H1 (cell line): ENCODE data around the gene ARV1. TPM values are rescaled to one million over a fixed set of nuclear protein-coding genes. Genes with fewer than 3 reads are reported as not detected.

ENCODE experiments used
- CTCF ChIA-PET: fragments of 300-600 bp; sonication (Branson Sonifier 250); formaldehyde crosslinking; loops from one replicate; lab custom pipeline; 2021; ENCODE audit not compliant: partially characterized antibody; lab: Charles Lee
- POLR2A ChIA-PET: fragments of 300-600 bp; sonication (Branson Sonifier 250); formaldehyde crosslinking; loops from one replicate; lab custom pipeline; 2021; ENCODE audit warnings: inconsistent platforms; ENCODE audit not compliant: partially characterized antibody; lab: Charles Lee
- DNase-seq, 2 experiments: peaks; one replicate each; pipeline versions ENCODE4 v3.0.0 to v3.0.0-alpha.2; 2010 to 2022; ENCODE audit warnings: low spot score in 2 of 2, low read depth in 1 of 2, mixed read lengths in 1 of 2
- FAIRE-seq: peaks from 2 replicates; lab custom pipeline; 2011; peaks lifted over from hg19 to GRCh38; lab: Jason Lieb, UNC
- H2AFZ ChIP-seq: 2 replicates; pipeline ENCODE4 v1.8.1; 2012; ENCODE audit warnings: low read length, inconsistent platforms
- H2AK5ac ChIP-seq: 2 replicates; pipeline ENCODE4 v1.6.1; 2013; ENCODE audit warnings: low read depth, low read length
- H2BK120ac ChIP-seq: replicated peaks from 2 replicates; pipeline ENCODE3; 2013; ENCODE audit warnings: low read depth, low read length, inconsistent platforms
- H2BK12ac ChIP-seq: 2 replicates; pipeline ENCODE4 v1.6.1; 2013; ENCODE audit warnings: low read depth, low read length
- H2BK15ac ChIP-seq: 2 replicates; pipeline ENCODE4 v1.6.1; 2013; ENCODE audit warnings: low read length
- H2BK20ac ChIP-seq: 2 replicates; pipeline ENCODE4 v1.6.1; 2013; ENCODE audit warnings: low read length
- H2BK5ac ChIP-seq: 2 replicates; pipeline ENCODE4 v1.6.1; 2013; ENCODE audit warnings: low read depth, low read length
- H3K14ac ChIP-seq: 2 replicates; pipeline ENCODE4 v1.6.1; 2013; ENCODE audit warnings: inconsistent platforms; ENCODE audit not compliant: insufficient read length
- H3K18ac ChIP-seq: 2 replicates; pipeline ENCODE4 v1.6.1; 2013; ENCODE audit warnings: low read length; ENCODE audit errors: extremely low read depth
- H3K23ac ChIP-seq: 2 replicates; pipeline ENCODE4 v1.6.1; 2013; ENCODE audit warnings: inconsistent platforms; ENCODE audit not compliant: insufficient read length
- H3K23me2 ChIP-seq: 2 replicates; pipeline ENCODE4 v1.6.1; 2013; ENCODE audit warnings: low read depth, low read length
- H3K27ac ChIP-seq: 2 replicates; pipeline ENCODE4 v1.6.1; 2011; ENCODE audit warnings: low read depth, low read length, inconsistent platforms
- H3K27me3 ChIP-seq, 4 experiments: replicated peaks in 1 of 4; 1 replicate in 1 of 4; 2 replicates in 3 of 4; pipeline versions ENCODE4 v1.6.1 to v1.8.1; 2011 to 2013; ENCODE audit warnings: low read length in 3 of 4, mild to moderate bottlenecking in 3 of 4, inconsistent platforms in 2 of 4, mixed read lengths in 2 of 4, moderate library complexity in 1 of 4; ENCODE audit not compliant: control insufficient read depth in 3 of 4, insufficient read depth in 3 of 4; ENCODE audit errors: extremely low read depth in 1 of 4
- H3K36me3 ChIP-seq, 4 experiments: 2 replicates each; pipeline versions ENCODE4 v1.6.1 to v1.8.1; 2011 to 2013; ENCODE audit warnings: mild to moderate bottlenecking in 4 of 4, low read length in 3 of 4, moderate library complexity in 2 of 4, control low read depth in 1 of 4, inconsistent platforms in 1 of 4; ENCODE audit not compliant: insufficient read depth in 4 of 4, control insufficient read depth in 2 of 4
- H3K4ac ChIP-seq: replicated peaks from 2 replicates; pipeline ENCODE3; 2013; ENCODE audit warnings: low read length, low read depth, mixed read lengths, inconsistent platforms; ENCODE audit not compliant: insufficient read length
- H3K4me1 ChIP-seq, 4 experiments: replicated peaks in 1 of 4; 1 replicate in 1 of 4; 2 replicates in 3 of 4; pipeline versions ENCODE4 v1.6.1 to v1.8.1; 2011 to 2013; ENCODE audit warnings: low read length in 3 of 4, inconsistent platforms in 2 of 4, mixed read lengths in 1 of 4; ENCODE audit not compliant: insufficient read depth in 4 of 4, control insufficient read depth in 3 of 4
- H3K4me2 ChIP-seq, 2 experiments: 2 replicates each; pipeline versions ENCODE4 v1.6.1 to v1.8.1; 2011 to 2013; ENCODE audit warnings: low read depth in 2 of 2, low read length in 2 of 2, control low read depth in 1 of 2, inconsistent platforms in 1 of 2, mild to moderate bottlenecking in 1 of 2; ENCODE audit not compliant: insufficient read depth in 1 of 2
- H3K4me3 ChIP-seq, 4 experiments: fragments of 200-600, 300-600 bp in 1 of 4; sonication (generic), shearing (Covaris generic), sonication (Bioruptor Twin) in 1 of 4; 2 replicates each; pipeline versions ENCODE4 v1.5.1 to v1.8.1; 2011 to 2016; ENCODE audit warnings: low read length in 4 of 4, low read depth in 3 of 4, control low read depth in 2 of 4, inconsistent platforms in 2 of 4, mild to moderate bottlenecking in 2 of 4, mixed read lengths in 1 of 4, moderate library complexity in 1 of 4; ENCODE audit not compliant: insufficient read depth in 2 of 4; ENCODE audit errors: extremely low read depth in 1 of 4
- H3K56ac ChIP-seq: replicated peaks from 2 replicates; pipeline ENCODE3; 2013; ENCODE audit warnings: low read depth, mild to moderate bottlenecking, mixed read lengths, low read length, inconsistent platforms; ENCODE audit not compliant: insufficient read length
- H3K79me1 ChIP-seq: 2 replicates; pipeline ENCODE4 v1.6.1; 2013; ENCODE audit warnings: low read depth, low read length, control low read depth
- H3K79me2 ChIP-seq, 2 experiments: 2 replicates each; pipeline versions ENCODE4 v1.6.1 to v1.8.1; 2012 to 2013; ENCODE audit warnings: low read length in 2 of 2, mild to moderate bottlenecking in 2 of 2, inconsistent platforms in 1 of 2; ENCODE audit not compliant: insufficient read depth in 2 of 2, control insufficient read depth in 1 of 2
- H3K9ac ChIP-seq, 4 experiments: replicated peaks in 1 of 4; 1 replicate in 1 of 4; 2 replicates in 3 of 4; pipeline versions ENCODE4 v1.6.1 to v1.8.1; 2011 to 2013; ENCODE audit warnings: low read depth in 3 of 4, low read length in 3 of 4, control low read depth in 2 of 4, mild to moderate bottlenecking in 2 of 4, moderate library complexity in 2 of 4, inconsistent platforms in 1 of 4; ENCODE audit errors: extremely low read depth in 1 of 4
- H3K9me3 ChIP-seq, 2 experiments: 2 replicates each; pipeline versions ENCODE4 v1.6.1 to v1.8.1; 2012 to 2013; ENCODE audit warnings: mild to moderate bottlenecking in 2 of 2, moderate library complexity in 2 of 2, control low read depth in 1 of 2, inconsistent platforms in 1 of 2, low read depth in 1 of 2, low read length in 1 of 2, mixed read lengths in 1 of 2; ENCODE audit not compliant: insufficient read depth in 2 of 2
- H4K20me1 ChIP-seq, 2 experiments: replicated peaks in 1 of 2; 2 replicates each; pipeline versions ENCODE3 to v1.8.1; 2011 to 2013; ENCODE audit warnings: inconsistent platforms in 2 of 2, low read length in 2 of 2, mild to moderate bottlenecking in 1 of 2; ENCODE audit not compliant: insufficient read depth in 2 of 2, control insufficient read depth in 1 of 2
- H4K5ac ChIP-seq: 2 replicates; pipeline ENCODE4 v1.6.1; 2013; ENCODE audit warnings: low read length, low read depth, mixed read lengths, inconsistent platforms; ENCODE audit not compliant: insufficient read length
- H4K8ac ChIP-seq: 2 replicates; pipeline ENCODE4 v1.8.0; 2013; ENCODE audit warnings: mild to moderate bottlenecking, moderate library complexity, low read length, inconsistent platforms; ENCODE audit not compliant: insufficient read depth; ENCODE audit errors: extremely low read depth
- H4K91ac ChIP-seq: replicated peaks from 2 replicates; pipeline ENCODE3; 2013; ENCODE audit warnings: low read length, mixed read lengths, inconsistent platforms; ENCODE audit not compliant: insufficient read length
- CHD1 ChIP-seq: IDR thresholded peaks from 2 replicates; pipeline ENCODE4 v1.6.1; 2012; ENCODE audit warnings: low read depth, low read length, improper control_type of control experiment
- CHD2 ChIP-seq: IDR thresholded peaks from 2 replicates; pipeline ENCODE4 v1.6.1; 2012; ENCODE audit warnings: low read length, improper control_type of control experiment
- WGBS, 2 experiments: shearing (Covaris generic) in 1 of 2; methylation state at CpG; one replicate each; pipeline versions ENCODE4 v1.1.6 to v1.1.7; 2013 to 2015; ENCODE audit warnings: low lambda C conversion rate in 2 of 2, mixed read lengths in 2 of 2, inconsistent platforms in 1 of 2, low coverage in 1 of 2, missing lambda C conversion rate in 1 of 2; ENCODE audit not compliant: insufficient replicate concordance in 2 of 2, insufficient coverage in 1 of 2, insufficient read length in 1 of 2; ENCODE audit errors: extremely low coverage in 1 of 2, missing lambda C conversion rate in 1 of 2; 5-methylcytosine and 5-hydroxymethylcytosine counted together
- polyA plus RNA-seq, 7 experiments: library from polyadenylated mRNA; depleted of rRNA in 3 of 7; stranded (reverse) in 5 of 7; unstranded in 2 of 7; fragments of >200 nt in 5 of 7; fragments of 200-250 nt in 2 of 7; gene quantifications; 1 replicate in 5 of 7; 2 replicates in 1 of 7; 4 replicates in 1 of 7; pipeline versions ENCODE4 v1.2.1 to v1.2.3, GENCODE V29; 2011 to 2013; ENCODE audit warnings: missing spikeins in 2 of 7, mixed read lengths in 2 of 7
- total RNA-seq: library from RNA; stranded (reverse); fragmentation: NEBNext Ultra II Directional; extraction: Animal tissue kit (Norgen Biotek cat#: 25700); gene quantifications from 2 replicates; pipeline ENCODE4 v1.2.1, GENCODE V29; 2021

The ARV1 gene
- total and polyA plus RNA-seq, 2 of the 8 experiments (the other 6 are each of a cell fraction or from before 2014, with no cell fraction given) = 13.1 to 13.4 TPM

DNA sequence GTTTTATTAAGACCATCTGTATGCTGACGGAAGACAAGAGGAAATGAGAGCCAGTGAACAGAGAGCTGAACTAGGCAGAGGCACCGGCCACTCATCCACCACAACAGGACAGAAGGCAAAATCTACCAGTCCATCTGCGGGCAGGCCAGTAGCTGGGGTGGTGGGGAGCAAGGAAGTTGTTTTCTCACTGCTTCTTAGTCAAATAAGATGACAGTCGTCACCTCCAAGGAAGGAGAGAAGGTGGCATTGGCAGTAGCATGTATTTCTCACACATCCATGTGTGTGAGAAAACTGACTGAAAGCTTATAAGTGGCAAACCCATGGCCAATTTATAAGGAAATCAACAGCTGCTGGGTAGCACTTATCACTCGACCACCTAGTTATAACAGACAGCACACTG is 8.5 kb upstream of the ARV1 start:
- 87% methylated on average over 5 of the region's 5 CpGs; no CpG with 5 or more reads in 1 of the 2 experiments for WGBS, 2 experiments
- ChIA-PET CTCF (interaction anchor here (1.0 kb wide), 1 partner anchor 19 kb away, joined by 3 read pairs; no protein-coding TSS in a partner anchor), POLR2A (no interaction called here)
- Histone ChIP-seq H3K36me3 (no peaks in the 10 kb centered on the region), H3K14ac (no peak overlapping the region), H3K79me2 (no peaks in the 10 kb centered on the region; a peak in 1 of 4 replicates), H4K8ac (no peak overlapping the region), H2BK5ac (no peak overlapping the region), H3K27ac (no peak overlapping the region), H2BK20ac (no peak overlapping the region), H4K5ac (no peak overlapping the region), H3K4me3 (no peak overlapping the region), H2AFZ (no peak overlapping the region), H2AK5ac (no peak overlapping the region), H3K18ac (no peak overlapping the region), H3K4me1 (no peaks in the 10 kb centered on the region), H4K91ac (no peak overlapping the region), H3K23me2 (no peaks in the 10 kb centered on the region), H3K9me3 (no peaks in the 10 kb centered on the region), H4K20me1 (peaks cover 2 to 3% of the 10 kb centered on the region in 2 experiments), H3K79me1 (no peaks in the 10 kb centered on the region), H3K9ac (no peak overlapping the region), H3K23ac (no peak overlapping the region), H3K4ac (no peak overlapping the region), H3K27me3 (no peaks in the 10 kb centered on the region; a peak in 1 of 7 replicates), H2BK12ac (no peak overlapping the region), H3K56ac (no peak overlapping the region), H2BK120ac (no peak overlapping the region), H3K4me2 (no peak overlapping the region), H2BK15ac (no peak overlapping the region)
- no peak for TF ChIP-seq CHD2
- TF ChIP-seq CHD1 = no peak
- FAIRE-seq (no peak), DNase-seq (no peak)
